Stimulated activated CD8-positive, alpha-beta memory T cell treated with anti-CD3 and anti-CD28 coated beads, Interleukin-7, amount 100 ng/mL, for 48 hours (primary cell): ENCODE measurements around the gene TIE1.
A peak's percentile ranks its signal among the peaks of the same experiment; 100 is the strongest.

Source experiments
- DNase-seq, 2 donors: peaks; one replicate each; pipeline ENCODE4 v3.0.0-alpha.2; 2020; ENCODE audit warnings: low read depth in 1 of 2; ENCODE audit errors: extremely low read depth in 1 of 2

TIE1 gene

DNA sequence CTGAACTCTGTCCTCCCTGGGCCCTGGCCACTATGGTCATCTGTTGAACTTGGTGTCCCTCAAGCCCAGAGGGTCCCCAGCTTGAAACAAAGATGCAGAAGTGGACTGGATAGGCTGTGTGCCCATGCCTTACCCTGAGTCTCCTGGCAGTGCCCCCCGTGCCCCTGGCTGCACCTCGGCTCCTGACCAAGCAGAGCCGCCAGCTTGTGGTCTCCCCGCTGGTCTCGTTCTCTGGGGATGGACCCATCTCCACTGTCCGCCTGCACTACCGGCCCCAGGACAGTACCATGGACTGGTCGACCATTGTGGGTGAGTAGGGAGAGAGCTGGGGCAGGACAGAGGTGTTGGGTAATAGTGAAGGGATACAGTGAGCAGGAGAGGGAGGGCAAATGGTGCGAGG, 10.7 kb downstream of the TIE1 start:
- DNase-seq: no peak

DNA sequence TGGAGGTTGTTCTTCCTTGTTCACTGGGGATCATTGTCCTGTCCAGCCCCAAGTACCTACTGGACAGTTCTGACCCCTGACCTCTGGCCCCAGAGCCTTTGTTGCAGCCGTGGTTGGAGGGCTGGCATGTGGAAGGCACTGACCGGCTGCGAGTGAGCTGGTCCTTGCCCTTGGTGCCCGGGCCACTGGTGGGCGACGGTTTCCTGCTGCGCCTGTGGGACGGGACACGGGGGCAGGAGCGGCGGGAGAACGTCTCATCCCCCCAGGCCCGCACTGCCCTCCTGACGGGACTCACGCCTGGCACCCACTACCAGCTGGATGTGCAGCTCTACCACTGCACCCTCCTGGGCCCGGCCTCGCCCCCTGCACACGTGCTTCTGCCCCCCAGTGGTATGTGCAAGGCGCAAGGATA, 11.4 kb downstream of the TIE1 start:
- DNase-seq: no peak

DNA sequence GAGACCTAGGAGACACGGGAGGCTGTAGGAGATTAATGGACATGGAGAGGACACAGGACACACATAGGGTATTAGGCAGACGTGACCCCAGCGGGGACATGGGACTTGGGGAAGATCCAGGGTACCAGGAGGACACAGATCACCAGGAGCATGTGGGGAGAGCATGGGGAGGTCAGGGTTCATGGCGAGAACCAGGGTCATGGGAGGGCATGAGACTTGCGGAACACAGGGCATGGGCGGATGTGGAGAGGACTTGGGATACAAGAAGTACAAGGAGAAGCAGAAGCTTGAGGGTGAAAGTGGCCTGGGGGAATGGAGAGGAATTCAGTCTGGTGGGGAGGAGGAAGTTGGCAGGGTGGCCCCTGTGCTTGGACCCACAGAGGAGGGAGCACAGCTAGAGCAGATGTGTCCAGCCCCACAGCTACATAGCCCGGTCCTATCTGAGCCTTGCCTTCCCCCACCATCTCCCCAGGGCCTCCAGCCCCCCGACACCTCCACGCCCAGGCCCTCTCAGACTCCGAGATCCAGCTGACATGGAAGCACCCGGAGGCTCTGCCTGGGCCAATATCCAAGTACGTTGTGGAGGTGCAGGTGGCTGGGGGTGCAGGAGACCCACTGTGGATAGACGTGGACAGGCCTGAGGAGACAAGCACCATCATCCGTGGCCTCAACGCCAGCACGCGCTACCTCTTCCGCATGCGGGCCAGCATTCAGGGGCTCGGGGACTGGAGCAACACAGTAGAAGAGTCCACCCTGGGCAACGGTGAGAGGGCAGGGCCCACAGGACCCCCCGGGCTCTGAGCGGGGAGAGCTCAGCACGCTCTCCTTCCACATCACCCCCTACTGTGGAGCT, 12.1 kb downstream of the TIE1 start:
- DNase-seq: no peak

DNA sequence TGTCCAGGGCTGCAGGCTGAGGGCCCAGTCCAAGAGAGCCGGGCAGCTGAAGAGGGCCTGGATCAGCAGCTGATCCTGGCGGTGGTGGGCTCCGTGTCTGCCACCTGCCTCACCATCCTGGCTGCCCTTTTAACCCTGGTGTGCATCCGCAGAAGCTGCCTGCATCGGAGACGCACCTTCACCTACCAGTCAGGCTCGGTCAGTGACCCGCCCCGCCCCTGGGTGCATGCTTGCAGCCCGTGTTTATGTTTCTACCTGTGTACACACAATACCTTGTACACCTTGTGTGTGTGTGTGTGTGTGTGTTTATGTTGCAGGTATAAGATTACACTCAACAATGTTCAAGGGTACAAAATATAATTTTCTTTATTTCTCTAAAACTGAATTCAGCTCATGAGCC, 13.0 kb downstream of the TIE1 start:
- no peak for DNase-seq

DNA sequence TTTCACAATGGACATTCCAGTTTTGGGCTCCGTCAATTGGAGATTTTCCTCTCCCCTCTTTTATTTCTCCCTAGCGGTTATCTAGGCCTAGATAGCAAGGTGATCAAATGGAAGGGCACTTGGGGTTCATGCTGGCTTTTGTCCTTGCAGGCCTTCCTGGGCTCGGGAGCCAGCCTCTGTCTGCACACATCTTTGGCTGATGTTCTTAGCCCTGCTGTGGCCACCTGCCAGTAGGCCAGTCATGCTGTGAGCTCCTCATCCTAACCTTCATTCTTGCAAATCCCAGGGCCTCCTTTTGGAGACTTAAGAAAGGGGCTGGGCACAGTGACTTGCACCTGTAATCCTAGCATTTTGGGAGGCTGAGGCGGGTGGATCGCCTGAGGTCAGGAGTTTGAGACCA, 13.5 kb downstream of the TIE1 start:
- DNase-seq: no peak

DNA sequence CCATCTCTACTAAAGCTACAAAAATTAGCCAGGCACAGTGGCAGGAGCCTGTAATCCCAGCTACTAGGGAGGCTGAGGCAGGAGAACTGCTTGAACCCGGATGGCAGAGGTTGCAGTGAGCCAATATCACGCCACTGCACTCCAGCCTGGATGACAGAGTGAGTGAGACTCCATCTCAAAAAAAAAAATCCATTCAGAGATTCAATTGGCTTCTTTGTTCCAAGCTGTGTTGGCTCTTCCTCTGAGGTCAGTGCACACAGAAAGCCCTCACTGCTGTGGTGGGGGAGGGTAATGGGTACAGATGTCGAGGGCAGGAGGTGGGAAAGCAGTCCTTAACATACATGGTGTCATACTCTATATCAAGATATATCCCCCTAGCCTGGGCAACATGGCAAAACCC, 14.7 kb downstream of the TIE1 start:
- no peak for DNase-seq

DNA sequence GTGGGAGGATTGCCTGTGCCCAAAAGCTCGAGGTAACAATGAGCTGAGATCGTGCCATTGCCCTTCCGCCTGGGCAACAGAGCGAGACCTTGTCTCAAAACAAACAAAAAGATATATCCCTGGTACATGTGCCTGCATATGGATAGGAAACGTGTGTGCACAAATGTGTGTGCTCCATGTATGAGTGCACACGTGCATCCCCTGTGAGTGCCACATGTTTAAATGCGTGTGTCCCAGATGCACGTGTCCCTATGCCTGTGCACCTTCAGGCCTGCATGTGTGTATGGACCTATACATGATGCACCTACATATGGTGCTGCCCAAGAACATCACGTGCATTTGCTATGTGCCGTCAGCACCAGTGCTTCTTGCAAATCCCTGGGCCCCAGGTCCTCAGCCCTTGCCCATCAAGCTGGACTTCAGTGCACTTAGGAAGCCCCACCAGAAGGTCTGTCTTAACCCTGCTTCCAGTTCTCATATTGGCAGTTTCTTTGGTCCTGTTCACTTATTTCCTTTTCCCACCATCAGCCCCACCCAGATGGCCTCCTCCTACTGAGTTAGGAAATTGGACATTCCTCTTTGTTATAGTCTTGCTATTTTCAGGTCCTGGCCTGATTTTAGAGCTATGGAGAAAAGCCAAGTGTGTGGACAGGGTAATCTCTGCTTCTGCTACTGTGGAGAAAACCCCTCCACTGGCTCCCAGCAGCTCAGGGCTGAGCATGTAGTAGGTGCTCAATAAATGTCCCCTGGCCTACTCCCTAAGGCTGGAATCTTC, 15.4 kb downstream of the TIE1 start:
- DNase-seq: no peak

DNA sequence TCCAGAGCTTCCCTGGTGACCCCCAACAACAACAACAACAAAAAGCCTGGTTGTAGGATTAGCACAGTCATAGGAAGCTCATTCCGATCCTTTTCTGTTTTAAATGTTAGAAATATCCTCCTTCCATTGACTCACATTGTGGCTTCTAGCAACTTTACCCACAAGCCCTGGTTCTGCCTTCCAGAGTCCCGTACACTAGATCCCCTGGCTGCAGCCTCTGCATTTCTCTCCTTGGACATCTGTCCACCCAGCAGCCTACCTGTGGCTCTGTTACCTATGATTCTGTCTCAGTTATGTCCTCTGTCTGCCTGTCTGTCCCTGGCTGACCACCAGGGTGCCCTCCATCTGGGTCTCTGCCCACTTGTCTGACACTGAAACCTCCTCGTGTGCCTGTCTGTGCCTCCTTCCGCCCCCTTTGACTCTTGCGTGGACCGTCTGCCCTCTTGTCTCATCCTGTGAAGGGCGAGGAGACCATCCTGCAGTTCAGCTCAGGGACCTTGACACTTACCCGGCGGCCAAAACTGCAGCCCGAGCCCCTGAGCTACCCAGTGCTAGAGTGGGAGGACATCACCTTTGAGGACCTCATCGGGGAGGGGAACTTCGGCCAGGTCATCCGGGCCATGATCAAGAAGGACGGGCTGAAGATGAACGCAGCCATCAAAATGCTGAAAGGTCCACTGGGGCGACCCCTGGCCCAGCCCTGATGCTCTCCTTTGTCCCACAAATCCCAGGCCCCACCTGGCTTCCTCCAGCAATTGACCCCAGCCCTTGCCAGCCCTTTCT, 16.1 kb downstream of the TIE1 start:
- DNase-seq: no peak

DNA sequence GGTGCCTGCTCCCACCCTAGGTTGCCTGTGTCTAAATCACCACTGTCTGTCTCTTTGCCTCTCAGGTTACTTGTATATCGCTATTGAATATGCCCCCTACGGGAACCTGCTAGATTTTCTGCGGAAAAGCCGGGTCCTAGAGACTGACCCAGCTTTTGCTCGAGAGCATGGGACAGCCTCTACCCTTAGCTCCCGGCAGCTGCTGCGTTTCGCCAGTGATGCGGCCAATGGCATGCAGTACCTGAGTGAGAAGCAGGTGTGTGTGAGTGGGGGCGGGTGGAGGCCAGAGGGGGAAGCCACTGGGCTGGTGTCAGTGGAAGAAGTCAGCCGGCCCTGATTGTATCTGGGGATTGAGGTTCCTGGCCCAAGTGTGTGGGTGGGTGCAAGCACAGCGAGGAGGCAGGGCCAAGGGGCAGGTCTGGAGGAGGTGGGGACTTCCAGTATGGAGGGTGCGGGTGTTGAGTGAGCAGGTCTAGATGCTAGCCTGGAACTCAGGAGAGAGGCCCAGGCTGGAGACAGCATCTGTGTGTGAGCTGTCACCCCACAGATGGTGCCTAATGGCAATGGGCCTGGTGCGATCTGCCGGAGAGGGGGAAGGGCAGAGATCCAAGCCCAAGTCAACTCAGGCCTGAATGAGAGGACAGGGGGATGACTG, 17.2 kb downstream of the TIE1 start:
- DNase-seq: no peak

DNA sequence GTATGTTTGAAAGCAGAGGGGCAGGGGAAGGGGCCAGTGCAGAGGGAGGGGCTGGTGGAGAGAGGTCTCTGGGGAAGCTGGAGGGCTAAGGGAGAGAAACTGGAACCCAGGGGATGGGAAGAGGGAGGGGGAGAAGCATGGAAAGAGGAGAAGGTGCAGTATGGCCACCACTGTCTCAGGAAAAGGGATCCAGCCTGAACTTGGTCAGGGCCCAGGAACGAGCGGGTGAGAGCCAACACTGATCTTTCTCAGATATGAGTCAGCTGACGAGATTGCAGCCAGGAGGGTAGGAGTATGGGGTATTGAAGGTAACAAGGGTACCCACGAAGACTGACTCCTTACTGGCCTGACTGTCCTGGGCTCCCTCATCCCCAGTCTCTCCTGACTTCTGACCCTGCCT, 18.0 kb downstream of the TIE1 start:
- DNase-seq: no peak

DNA sequence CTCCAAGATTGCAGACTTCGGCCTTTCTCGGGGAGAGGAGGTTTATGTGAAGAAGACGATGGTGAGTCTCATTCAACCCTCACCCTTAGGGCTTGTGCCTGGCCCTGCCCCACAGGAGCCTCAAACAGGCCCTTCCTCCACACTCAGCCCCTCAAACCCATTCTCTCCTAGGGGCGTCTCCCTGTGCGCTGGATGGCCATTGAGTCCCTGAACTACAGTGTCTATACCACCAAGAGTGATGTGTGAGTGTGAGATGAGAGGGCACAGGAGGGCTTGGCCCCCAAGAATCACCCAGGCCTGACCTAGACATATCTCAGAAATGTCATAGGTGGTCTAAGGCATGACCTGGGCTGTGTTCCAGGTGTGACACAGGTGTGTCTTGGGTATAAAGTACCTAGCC, 18.5 kb downstream of the TIE1 start:
- DNase-seq: no peak

DNA sequence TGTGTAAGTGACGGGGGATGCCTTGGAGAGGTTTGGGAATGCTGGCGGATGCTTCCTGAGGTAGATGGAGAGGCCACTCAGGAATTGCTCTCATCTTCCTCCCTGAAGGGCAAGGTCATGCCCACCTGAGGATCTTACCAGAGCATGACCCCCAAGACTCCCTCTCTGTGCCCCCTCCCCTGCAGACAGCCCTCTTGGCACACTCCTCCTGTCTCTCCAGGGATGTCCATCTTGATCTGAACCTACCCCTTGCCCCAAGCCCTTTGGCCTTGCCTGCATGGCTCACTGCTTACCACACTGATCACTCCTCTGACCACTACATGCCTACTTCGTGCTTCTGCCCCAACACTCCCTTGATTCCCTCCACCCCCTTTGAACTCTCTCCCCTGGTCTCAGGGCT, 19.0 kb downstream of the TIE1 start:
- no peak for DNase-seq

DNA sequence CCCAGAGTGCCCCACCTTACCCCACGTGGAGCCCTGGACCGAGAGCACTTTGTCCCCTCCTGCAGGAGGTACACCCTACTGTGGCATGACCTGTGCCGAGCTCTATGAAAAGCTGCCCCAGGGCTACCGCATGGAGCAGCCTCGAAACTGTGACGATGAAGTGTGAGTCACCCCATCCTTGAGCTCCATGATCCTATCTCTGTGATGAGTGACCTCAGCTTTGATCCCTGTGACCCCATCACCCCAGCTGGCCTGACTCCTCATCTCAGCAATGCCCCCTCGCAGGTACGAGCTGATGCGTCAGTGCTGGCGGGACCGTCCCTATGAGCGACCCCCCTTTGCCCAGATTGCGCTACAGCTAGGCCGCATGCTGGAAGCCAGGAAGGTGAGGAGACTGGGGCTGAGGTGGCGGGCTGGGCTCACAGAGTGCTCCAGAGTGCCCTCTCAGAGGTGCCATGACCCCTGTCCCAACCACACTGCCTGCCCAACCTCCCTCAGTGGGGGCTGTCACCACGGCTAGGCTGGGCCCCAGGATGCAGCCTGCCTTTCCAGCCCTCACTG, 20.6 kb downstream of the TIE1 start:
- no peak for DNase-seq

DNA sequence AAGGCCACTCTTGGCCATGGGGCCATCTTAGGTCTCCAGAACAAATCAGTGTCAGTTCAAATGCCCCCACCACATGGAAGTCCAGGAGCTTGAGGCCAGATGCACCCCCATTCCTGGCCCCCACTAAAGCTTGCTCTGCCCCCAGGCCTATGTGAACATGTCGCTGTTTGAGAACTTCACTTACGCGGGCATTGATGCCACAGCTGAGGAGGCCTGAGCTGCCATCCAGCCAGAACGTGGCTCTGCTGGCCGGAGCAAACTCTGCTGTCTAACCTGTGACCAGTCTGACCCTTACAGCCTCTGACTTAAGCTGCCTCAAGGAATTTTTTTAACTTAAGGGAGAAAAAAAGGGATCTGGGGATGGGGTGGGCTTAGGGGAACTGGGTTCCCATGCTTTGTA, 21.7 kb downstream of the TIE1 start:
- no peak for DNase-seq

DNA sequence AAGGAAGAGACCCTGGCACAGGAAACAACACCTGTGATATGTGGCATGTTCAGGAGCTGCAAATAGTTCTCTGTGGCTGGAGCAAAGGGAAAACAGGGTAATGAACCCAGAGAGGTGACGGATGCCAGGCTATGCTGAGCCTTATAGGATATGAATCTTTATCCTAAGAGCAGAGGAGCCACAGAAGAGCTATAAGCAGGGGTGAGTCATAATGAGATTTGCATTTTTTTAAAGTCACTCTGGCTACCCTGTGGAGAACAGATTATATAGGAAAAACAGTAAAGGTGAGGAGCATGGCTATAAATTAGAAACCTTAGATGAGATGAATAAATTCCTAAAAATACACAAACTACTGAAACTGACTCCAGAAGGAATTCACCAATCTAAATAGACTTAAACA, 24.0 kb downstream of the TIE1 start:
- no peak for DNase-seq

DNA sequence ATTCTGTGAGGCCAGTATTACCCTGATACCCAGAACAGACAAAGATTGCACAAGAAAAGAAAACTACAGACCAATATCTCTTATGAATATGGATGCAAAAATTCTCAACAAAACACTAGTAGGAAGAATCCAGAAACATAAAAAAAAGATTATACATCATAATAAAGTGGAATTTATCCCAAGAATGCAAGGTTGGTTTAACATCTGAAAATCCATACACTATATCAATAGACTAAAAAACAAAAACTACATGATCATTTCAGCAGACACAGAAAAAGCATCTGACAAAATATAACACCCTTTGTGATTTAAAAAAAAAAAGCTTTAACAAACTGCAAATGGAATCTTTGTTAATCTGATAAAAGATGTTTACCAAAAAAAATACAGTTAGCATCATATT, 24.6 kb downstream of the TIE1 start:
- no peak for DNase-seq

DNA sequence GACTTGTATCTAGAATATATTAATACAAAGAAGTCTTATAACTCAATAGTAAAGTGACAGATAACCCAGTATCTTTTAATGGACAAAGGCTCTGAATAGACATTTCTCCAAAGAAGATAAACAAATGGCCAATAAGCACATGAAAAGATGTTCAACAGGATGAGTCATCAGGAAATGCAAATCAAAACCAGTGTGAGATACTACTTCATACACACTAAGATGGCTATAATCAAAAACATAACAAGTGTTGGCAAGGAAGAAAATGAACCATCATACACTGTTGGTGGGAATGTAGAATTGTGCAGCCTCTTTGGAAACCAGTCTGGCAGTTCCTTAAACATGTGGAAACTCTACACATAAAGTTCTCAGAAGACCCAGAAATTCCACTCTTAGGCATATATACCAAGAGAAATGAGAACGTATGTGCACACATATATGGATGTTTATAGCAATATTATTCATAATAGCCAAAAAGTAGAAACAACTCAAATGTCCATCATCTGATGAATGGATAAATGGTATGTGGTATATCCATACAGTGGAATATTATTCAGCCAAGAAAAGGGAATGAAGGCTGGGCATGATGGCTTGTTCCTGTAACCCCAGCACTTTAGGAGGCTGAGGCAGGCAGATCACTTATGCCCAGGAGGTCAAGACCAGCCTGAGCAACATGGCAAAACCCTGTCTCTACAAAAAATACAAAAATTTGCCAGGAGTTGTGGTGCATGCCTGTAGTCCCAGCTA, 26.9 kb downstream of the TIE1 start:
- DNase-seq: no peak

DNA sequence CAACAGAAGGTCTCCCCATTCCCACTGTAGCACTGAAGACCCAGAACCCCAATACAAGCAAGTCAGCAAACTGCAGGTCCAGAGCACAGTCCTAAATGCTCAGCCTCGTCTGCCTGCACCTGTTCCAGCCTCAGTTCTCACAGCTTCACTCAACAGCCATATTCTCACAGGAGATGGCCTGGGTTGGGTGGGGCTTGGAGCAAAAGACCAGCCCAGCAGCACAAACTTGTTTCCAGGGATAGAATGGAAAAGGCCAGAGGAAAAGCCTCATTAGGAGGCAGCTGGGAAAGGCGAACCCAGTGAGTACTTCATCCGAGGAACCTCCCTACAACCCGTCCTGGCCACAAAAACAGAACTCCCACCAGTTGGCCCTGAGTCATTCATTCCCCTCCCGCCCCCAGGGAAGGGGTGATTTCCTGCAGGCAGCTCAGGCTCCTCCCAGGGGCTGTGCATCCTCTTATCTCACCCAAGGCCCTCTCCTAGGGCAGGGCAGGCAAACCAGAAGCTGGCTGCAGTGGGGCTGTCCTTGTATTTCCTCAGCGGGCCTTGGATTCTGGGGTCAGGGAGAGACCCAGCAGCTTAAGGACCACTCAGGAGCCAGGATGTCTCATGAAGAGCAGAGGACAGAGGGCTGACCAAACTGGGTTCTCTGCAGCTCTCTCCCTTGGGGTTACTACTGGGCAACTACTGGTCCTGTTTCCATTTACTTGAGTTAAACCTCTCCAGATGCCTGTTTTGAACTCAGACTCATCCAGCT, 29.4 kb downstream of the TIE1 start:
- peak; percentile 40 to 63 for DNase-seq

DNA sequence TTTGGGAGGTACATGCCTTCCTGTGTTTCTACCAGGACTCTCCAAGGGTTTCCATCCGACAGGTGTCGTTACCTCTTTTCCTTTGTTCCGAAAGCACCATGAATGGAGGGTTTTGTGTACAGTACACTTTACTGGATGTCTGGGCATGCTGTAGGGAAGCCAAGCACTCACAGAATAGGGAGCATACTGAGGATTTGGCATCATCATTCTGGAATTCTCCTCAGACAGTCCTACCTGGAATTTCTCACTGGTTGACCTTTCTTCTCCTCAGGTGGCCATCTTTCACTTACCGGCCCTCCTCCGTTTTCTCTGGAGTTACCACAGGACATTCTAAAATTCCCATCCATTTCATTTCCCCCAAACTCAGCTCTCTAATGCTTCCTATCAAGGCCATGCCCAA, 30.9 kb downstream of the TIE1 start:
- DNase-seq: no peak
